Measurements from ENCODE around the gene PPP1R7. TPM values are rescaled to one million over a fixed set of nuclear protein-coding genes. Genes with fewer than 3 reads are reported as not detected.

The PPP1R7 gene
- total RNA-seq, 1 donor from 2014 or later, result 118 TPM

- Mint-ChIP-seq H3K4me1 (ENCODE audit: low read depth) (peaks cover 53% of the 10 kb centered on the region), H3K27me3 (ENCODE audit: insufficient read depth) (no peaks in the 10 kb centered on the region), H3K4me3 (peak overlapping the region; percentile 78), H3K27ac (peak overlapping the region; percentile 69), H3K36me3 (ENCODE audit: low read depth) (peaks cover 55% of the 10 kb centered on the region), H3K9me3 (no peaks in the 10 kb centered on the region)
- intact Hi-C loops (cut with micrococcal nuclease), result no loop called here
- no peak for DNase-seq (ENCODE audit: low spot score)
Observed at GRCh38 chr2:241111440-241111805, 38.8 kb upstream of the PPP1R7 start.

DNA sequence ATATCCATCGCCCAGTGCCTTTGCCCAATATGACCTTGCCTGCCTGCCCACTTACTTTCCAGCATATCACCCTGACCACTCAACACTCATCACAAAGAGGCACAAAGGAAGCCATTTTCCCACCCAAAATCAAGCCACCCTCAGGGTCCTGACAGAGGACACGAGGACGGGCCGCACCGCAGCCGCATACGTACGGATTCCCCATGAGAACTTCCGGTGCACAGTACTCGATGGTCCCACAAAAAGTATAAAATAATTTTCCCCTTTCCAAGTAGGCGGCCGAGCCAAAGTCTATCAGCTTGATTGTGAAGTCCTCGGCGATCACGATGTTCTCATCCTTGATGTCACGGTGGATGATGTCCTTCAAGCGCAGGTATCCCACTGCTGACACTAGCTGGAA lies 38.2 kb upstream of the PPP1R7 start:
- Mint-ChIP-seq H3K36me3 (ENCODE audit: low read depth) (peaks cover 55% of the 10 kb centered on the region), H3K4me3 (peak overlapping the region; percentile 78), H3K9me3 (no peaks in the 10 kb centered on the region), H3K4me1 (ENCODE audit: low read depth) (peaks cover 56% of the 10 kb centered on the region), H3K27me3 (ENCODE audit: insufficient read depth) (no peaks in the 10 kb centered on the region), H3K27ac (peak overlapping the region; percentile 86)
- intact Hi-C loops (cut with micrococcal nuclease), result no loop called here
- no peak for DNase-seq (ENCODE audit: low spot score)

GRCh38 chr2:241112592-241112991 lies 37.7 kb upstream of the PPP1R7 start:
- Mint-ChIP-seq H3K4me1 (ENCODE audit: low read depth) (peaks cover 55% of the 10 kb centered on the region), H3K4me3 (peak overlapping the region; percentile 78), H3K27me3 (ENCODE audit: insufficient read depth) (no peaks in the 10 kb centered on the region), H3K9me3 (no peaks in the 10 kb centered on the region), H3K36me3 (ENCODE audit: low read depth) (peaks cover 59% of the 10 kb centered on the region), H3K27ac (peak overlapping the region; percentile 86)
- intact Hi-C loops (cut with micrococcal nuclease), result no loop called here
- no peak for DNase-seq (ENCODE audit: low spot score)

- Mint-ChIP-seq H3K4me1 (ENCODE audit: low read depth) (peaks cover 39% of the 10 kb centered on the region), H3K27me3 (ENCODE audit: insufficient read depth) (no peaks in the 10 kb centered on the region), H3K36me3 (ENCODE audit: low read depth) (peaks cover 57% of the 10 kb centered on the region), H3K27ac (peak overlapping the region; percentile 29), H3K4me3 (no peak overlapping the region), H3K9me3 (no peaks in the 10 kb centered on the region)
- DNase-seq (ENCODE audit: low spot score), result no peak
- intact Hi-C loops (cut with micrococcal nuclease), result no loop called here
Observed at GRCh38 chr2:241114836-241115235, 35.4 kb upstream of the PPP1R7 start.

- Mint-ChIP-seq H3K9me3 (peaks cover 2% of the 10 kb centered on the region), H3K27ac (no peak overlapping the region), H3K4me1 (ENCODE audit: low read depth) (peaks cover 34% of the 10 kb centered on the region), H3K36me3 (ENCODE audit: low read depth) (peaks cover 56% of the 10 kb centered on the region), H3K4me3 (no peak overlapping the region), H3K27me3 (ENCODE audit: insufficient read depth) (no peaks in the 10 kb centered on the region)
- intact Hi-C loops (cut with micrococcal nuclease), result no loop called here
- no peak for DNase-seq (ENCODE audit: low spot score)
Observed at GRCh38 chr2:241115361-241115760, 34.9 kb upstream of the PPP1R7 start.

GRCh38 chr2:241116606-241117560 lies 33.4 kb upstream of the PPP1R7 start:
- Mint-ChIP-seq H3K27ac (no peak overlapping the region), H3K9me3 (peaks cover 11% of the 10 kb centered on the region), H3K36me3 (ENCODE audit: low read depth) (peaks cover 65% of the 10 kb centered on the region), H3K4me1 (ENCODE audit: low read depth) (peaks cover 40% of the 10 kb centered on the region), H3K4me3 (no peak overlapping the region), H3K27me3 (ENCODE audit: insufficient read depth) (no peaks in the 10 kb centered on the region)
- DNase-seq (ENCODE audit: low spot score), result no peak
- intact Hi-C loops (cut with micrococcal nuclease), result no loop called here

DNA sequence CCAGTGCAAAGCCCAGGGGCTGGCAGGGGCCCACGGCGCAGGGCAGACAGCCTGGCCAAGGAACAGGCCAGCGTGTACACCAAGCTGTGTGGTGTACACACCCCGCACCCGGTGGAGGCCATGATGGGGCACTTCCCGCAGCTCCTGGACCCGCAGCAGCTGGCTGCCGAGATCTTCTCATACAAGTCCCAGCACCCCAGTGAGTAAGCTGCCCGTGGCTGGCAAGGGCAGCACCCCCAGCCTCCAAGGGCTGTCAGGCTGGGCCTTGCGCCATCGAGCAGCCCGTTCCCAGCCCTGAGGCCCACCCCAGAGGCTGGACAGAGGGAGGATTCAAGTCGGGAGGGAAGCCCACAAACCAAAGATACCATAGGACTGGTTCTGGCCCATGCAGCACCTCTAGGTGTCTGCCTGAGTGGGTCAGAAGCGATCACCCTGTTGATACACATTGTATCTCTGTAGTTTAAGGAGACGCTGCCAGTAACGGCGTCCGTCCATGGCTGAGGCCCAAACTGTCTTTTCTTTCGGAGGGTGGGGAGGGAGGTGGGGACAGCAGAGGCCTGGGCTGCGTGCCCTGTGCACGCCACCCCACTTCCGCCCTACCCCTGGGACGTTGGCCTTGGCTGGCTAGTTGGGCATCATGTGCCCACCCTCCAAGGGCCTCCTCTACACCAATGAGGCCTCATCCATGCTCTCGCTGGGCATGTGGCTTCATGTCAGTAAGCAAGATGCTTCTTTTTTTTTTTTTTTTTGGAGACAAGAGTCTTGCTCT lies 31.3 kb upstream of the PPP1R7 start:
- intact Hi-C loops (cut with micrococcal nuclease), result no loop called here
- no peak overlapping the region for H3K4me3 Mint-ChIP-seq
- no peak for DNase-seq (ENCODE audit: low spot score)
- peaks cover 34% of the 10 kb centered on the region for H3K4me1 Mint-ChIP-seq (ENCODE audit: low read depth)
- no peak overlapping the region for H3K27ac Mint-ChIP-seq
- peaks cover 62% of the 10 kb centered on the region for H3K36me3 Mint-ChIP-seq (ENCODE audit: low read depth)
- peaks cover 11% of the 10 kb centered on the region for H3K9me3 Mint-ChIP-seq
- no peaks in the 10 kb centered on the region for H3K27me3 Mint-ChIP-seq (ENCODE audit: insufficient read depth)

DNA sequence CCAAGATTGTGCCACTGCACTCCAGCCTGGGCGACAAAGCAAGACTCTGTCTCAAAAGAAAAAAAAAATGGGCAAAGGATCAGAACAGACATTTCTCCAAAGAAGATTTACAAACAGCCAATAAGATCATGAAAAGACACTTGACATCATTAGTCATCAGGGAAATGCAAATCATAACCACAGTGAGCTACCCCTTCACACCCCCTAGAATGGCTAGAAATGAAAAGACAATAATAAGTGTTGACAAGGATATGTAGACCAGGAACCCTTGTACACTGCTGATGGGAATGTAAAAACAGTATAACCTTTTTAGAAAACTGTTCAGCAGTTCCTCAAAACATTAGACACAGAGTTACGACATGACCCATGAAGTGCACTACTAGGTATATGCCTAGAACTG lies 29.8 kb upstream of the PPP1R7 start:
- H3K27me3 Mint-ChIP-seq (ENCODE audit: insufficient read depth), result no peaks in the 10 kb centered on the region
- no peak overlapping the region for H3K27ac Mint-ChIP-seq
- peaks cover 11% of the 10 kb centered on the region for H3K9me3 Mint-ChIP-seq
- no peak for DNase-seq (ENCODE audit: low spot score)
- H3K4me3 Mint-ChIP-seq, result no peak overlapping the region
- intact Hi-C loops (cut with micrococcal nuclease), result no loop called here
- peaks cover 30% of the 10 kb centered on the region for H3K4me1 Mint-ChIP-seq (ENCODE audit: low read depth)
- peaks cover 51% of the 10 kb centered on the region for H3K36me3 Mint-ChIP-seq (ENCODE audit: low read depth)

DNA sequence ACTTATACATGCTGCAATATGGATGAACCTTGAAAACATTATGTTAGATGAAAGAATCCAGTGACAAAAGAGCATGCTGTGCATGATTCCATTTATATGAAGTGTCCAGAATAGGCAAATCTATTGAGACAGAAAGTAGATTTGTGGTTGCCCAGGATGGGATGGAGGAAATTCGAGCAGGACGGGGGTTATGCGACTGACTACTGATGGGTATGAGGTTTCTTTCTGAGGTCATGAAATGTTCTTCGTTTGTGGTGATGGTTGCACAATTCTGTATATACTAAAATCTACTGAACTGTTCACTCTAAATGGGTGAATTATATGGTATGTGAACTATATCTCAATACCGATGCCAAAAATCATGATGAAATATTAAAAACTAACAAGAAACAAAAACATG lies 29.3 kb upstream of the PPP1R7 start:
- peaks cover 51% of the 10 kb centered on the region for H3K36me3 Mint-ChIP-seq (ENCODE audit: low read depth)
- H3K4me3 Mint-ChIP-seq, result no peak overlapping the region
- no peak overlapping the region for H3K27ac Mint-ChIP-seq

GRCh38 chr2:241122376-241123002 lies 27.8 kb upstream of the PPP1R7 start:
- DNase-seq (ENCODE audit: low spot score), result no peak
- H3K27ac Mint-ChIP-seq, result no peak overlapping the region
- no peak overlapping the region for H3K4me3 Mint-ChIP-seq
- H3K36me3 Mint-ChIP-seq (ENCODE audit: low read depth), result peaks cover 46% of the 10 kb centered on the region
- H3K9me3 Mint-ChIP-seq, result peaks cover 11% of the 10 kb centered on the region
- no peaks in the 10 kb centered on the region for H3K27me3 Mint-ChIP-seq (ENCODE audit: insufficient read depth)
- H3K4me1 Mint-ChIP-seq (ENCODE audit: low read depth), result peaks cover 37% of the 10 kb centered on the region
- intact Hi-C loops (cut with micrococcal nuclease), result no loop called here

More for the DNA sequence above, 29.3 kb upstream of the PPP1R7 start:
- H3K4me1 Mint-ChIP-seq (ENCODE audit: low read depth), result peaks cover 34% of the 10 kb centered on the region
- peaks cover 11% of the 10 kb centered on the region for H3K9me3 Mint-ChIP-seq
- DNase-seq (ENCODE audit: low spot score), result no peak
- intact Hi-C loops (cut with micrococcal nuclease), result no loop called here
- H3K27me3 Mint-ChIP-seq (ENCODE audit: insufficient read depth), result no peaks in the 10 kb centered on the region

DNA sequence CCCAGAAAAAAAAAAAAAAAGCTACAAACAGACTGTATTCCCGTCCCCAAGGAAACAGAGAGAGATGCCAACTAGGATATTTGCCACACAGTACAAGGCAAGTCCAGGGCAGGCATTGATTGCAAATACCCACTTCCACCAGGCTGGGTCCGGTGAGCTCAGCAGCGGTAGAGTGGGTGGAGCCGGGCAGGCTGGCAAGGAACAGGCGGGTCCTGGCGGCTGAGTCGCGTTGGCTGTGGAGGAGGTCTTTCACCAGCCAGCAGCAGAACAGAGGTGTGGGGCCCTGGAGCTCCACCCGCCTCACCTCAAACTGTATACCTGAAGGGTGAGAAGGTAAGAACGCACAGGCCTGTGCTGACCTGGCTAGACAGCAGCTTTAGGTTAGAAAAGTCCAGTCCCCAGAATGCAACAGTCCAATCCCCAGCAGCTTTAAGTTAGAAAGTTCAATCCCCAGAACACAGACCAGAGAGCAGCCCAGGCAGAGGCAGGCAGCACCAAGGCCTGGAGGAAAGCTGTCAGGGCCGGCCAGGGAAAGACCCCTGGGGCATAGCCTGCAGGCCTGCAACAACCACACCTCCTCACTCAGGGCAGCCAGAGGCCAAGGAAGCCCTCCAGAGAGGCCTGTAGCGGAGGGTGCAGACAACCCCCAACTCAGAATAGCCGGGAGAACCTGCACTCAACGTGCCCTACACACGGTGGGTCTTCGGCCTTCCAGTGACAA lies 26.3 kb upstream of the PPP1R7 start:
- peak overlapping the region; percentile 54 for H3K4me3 Mint-ChIP-seq
- no peak for DNase-seq (ENCODE audit: low spot score)
- no peaks in the 10 kb centered on the region for H3K27me3 Mint-ChIP-seq (ENCODE audit: insufficient read depth)
- peak overlapping the region; percentile 76 for H3K27ac Mint-ChIP-seq
- peaks cover 52% of the 10 kb centered on the region for H3K36me3 Mint-ChIP-seq (ENCODE audit: low read depth)
- H3K4me1 Mint-ChIP-seq (ENCODE audit: low read depth), result peaks cover 46% of the 10 kb centered on the region
- H3K9me3 Mint-ChIP-seq, result peaks cover 11% of the 10 kb centered on the region
- intact Hi-C loops (cut with micrococcal nuclease), result no loop called here

GRCh38 chr2:241125626-241126025 lies 24.6 kb upstream of the PPP1R7 start:
- H3K36me3 Mint-ChIP-seq (ENCODE audit: low read depth), result peaks cover 55% of the 10 kb centered on the region
- H3K4me1 Mint-ChIP-seq (ENCODE audit: low read depth), result peaks cover 60% of the 10 kb centered on the region
- peak overlapping the region; percentile 49 for H3K4me3 Mint-ChIP-seq
- no peaks in the 10 kb centered on the region for H3K27me3 Mint-ChIP-seq (ENCODE audit: insufficient read depth)
- DNase-seq (ENCODE audit: low spot score), result no peak
- peak overlapping the region; percentile 63 for H3K27ac Mint-ChIP-seq
- H3K9me3 Mint-ChIP-seq, result peaks cover 6% of the 10 kb centered on the region
- intact Hi-C loops (cut with micrococcal nuclease), result no loop called here

Data from activated T-helper 1 cell treated with anti-CD3 and anti-CD28 coated beads, Interleukin-12 subunit alpha, Interleukin-12 subunit beta, Interleukin-2, Interleukin-4 antibody, amounts not matched to agents 30 ng/mL and 10 ng/mL and 1 ng/mL, durations not matched to agents 14 hours and 24 hours and 36 hours (primary cell).